Occipital lobe (tissue), 3 donors: ENCODE data around the gene RAB36. TPM values are rescaled to one million over a fixed set of nuclear protein-coding genes. Genes with fewer than 3 reads are reported as not detected.

ENCODE experiments used
- DNase-seq: peaks from one replicate; lab custom pipeline; 2025; lab: John Stamatoyannopoulos, UW
- small RNA-seq: library from RNA; depleted of rRNA; stranded (forward); fragments of <200 nt; gene quantifications from one replicate; pipeline ENCODE3, GENCODE V24; 2014
- total RNA-seq: library from RNA; depleted of rRNA; stranded (reverse); fragments of >200 nt; gene quantifications from one replicate; pipeline ENCODE4 v1.2.3, GENCODE V29; 2014

The RAB36 gene
- total RNA-seq, 1 donor from 2014 or later = 5.9 TPM

GRCh38 chr22:23204125-23204488, 58.8 kb downstream of the RAB36 start:
- DNase-seq = no peak

DNA sequence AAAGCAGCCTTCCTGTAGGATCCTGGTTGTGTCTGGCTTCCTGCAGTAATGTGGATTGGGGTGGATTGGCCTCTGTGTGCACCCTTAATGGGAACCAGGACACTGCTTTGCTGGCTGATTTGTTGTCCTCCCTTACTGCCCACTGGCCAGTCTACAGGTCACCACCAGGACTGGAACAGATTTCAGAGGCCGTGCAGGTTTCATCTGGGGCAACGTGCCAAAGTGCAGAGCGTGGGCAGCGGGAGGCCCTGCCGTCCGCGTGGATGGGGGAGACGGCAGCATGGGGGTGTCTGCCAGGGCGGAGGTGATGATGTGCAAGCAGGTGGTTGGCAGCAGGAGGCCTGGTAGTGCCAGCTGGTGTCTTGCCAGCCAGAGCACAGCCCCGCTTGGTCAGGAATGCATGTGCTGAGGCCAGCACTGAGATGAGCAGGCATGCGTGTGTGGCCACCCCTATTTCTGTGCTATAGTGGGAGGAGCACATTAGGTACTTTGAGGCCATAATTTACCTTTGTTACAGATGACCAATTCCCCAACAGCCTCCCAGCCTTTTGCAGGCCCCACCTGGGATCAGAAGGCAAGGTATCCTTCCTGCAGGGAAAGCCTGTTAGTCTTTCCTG, 59.4 kb downstream of the RAB36 start:
- no peak for DNase-seq

DNA sequence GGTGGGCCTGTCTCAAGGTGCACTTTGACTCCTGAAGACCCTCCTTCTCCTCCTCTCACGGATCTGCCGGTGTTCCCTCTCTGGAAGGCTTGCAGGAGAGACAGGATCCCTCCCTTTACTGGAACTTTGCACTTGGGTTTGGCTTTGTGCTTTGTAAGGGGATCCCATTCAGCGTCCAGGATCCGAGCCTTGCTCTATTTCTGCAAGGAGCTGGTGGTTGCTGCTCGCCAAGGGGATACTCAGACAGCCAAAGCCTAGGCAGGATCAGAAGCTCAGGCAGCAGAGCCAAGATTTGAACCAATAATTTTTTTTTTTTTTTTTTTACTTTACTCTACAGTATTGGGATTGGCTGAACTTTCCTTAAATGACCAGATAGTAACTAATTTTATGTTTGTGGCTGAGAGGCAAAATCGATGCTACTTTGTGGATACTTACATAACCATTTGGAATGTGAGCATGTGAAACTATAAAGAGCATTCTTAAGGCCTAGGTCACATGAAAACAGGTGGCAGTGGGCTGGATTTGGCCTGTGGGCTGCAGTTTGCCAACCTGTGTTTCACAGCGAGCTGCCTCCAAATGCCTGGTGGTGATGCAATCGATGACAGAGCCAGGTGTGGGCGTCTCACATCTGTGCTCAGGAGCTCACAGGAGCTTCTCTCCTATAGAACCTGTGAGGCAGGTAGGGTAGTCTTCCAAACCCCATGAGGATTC, 60.2 kb downstream of the RAB36 start:
- no peak for DNase-seq

GRCh38 chr22:23206915-23207314, 61.6 kb downstream of the RAB36 start:
- no peak for DNase-seq

DNA sequence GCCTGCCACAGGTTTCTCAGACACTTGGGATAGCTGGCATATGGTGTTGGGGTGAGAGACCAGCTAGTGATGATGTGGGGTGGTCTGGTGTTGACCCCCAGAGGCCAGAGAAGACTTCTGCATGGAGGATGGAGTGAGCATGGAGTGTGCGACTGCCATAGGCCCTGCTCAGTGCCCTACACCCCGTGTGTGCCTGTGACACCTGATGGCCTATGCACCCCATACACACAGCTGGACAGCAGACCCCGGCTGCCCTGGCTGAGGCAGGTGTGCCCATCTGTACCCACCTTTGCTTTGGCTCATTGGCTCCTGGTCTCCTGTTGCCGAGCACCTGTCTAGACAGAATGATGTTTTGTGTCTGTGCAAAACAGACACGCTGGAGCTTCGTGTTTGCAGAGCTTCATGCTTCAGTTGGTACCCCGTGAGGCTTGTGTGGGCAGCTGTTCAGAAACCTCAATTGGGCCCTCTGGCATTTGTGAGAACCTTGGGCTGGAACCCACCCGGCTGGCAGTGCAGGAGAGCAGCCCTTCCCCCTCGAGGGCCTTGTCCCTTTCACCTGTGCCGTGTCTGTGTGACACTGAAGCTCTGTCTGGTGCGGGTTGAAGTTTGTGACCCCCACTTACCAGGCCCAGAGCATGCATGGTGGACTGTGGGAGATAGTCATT, 62.6 kb downstream of the RAB36 start:
- DNase-seq = no peak

- DNase-seq = no peak
Measured at GRCh38 chr22:23210428-23211170, 65.3 kb downstream of the RAB36 start.

- DNase-seq = no peak
Measured at GRCh38 chr22:23211622-23212021, 66.3 kb downstream of the RAB36 start.

- no peak for DNase-seq
Measured at GRCh38 chr22:23212061-23213021, 67.1 kb downstream of the RAB36 start.

DNA sequence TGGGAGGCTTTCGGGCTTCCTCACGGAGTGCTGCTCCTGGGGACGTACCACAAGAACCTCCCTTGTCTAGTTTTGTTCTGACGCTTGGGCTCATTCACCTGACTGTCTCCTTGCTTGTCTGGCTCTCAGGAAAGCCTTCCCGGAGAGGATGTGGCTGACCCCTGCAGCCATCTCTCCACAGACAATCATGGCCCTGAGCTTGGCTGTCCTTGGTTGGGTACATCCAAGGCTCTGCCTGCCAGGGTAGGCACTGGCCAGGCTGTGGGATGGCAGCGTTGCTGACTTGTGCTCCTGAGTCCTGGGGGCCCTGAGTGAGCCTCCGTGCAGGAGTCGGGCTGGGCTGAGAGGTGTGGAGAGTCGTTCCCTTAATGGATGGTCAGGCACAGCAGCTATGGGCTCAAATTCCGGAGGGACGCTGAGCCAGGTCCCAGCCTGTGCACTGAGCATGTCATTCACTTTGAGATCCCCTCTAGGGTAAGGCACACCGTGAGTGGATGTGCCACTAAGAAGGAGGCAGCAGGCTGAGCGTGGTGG, 67.8 kb downstream of the RAB36 start:
- no peak for DNase-seq

DNA sequence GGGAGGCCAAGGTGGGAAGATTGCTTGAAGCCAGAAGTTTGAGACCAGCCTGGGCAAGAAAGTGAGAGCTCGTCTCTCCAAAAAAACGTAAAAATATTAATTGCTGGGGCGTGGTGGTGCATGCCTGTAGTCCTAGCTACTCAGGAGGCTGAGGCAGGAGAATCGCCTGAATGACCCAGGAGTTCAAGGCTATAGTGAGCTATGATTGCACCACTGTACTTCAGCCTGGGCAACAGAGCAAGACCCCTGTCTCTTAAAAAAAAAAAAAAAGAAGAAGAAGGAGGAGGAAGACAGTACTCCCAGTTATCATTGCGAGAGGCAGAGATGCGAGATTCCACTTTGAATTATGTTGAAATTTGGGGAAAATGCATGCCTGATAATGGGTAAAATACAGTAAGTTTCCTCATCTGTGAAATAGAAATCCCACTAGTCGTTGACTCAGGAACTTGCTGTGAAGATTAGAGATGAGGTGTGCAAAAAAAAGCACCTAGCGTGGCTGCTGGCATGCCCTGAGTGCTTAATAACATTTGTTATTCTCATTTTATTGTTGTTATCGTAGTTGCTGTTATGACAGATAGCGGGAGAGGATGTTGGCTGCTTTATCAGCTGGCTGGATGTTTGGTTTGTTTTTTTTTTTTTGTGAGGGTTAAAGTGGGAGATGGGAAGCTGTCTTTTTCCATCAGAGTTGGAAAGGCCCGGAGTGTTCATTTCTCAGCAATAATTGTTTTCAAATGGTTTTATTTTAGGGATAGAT, 68.5 kb downstream of the RAB36 start:
- DNase-seq = no peak

Small RNA genes lying within 50 kb of the gene (small RNA-seq; reads per million reads assigned to genes)
- not detected for gene BCRP8
- not detected for gene RF00017
- gene RF00066 = not detected

Other genes starting within 250 kb of the RAB36 start
- gene GNAZ, start 75.0 kb upstream of the RAB36 start, total RNA-seq = 192 TPM
- gene RSPH14, start 3.5 kb upstream of the RAB36 start, total RNA-seq = 1.9 TPM
- gene BCR, start 35.0 kb downstream of the RAB36 start, total RNA-seq = 53.2 TPM